ENCODE results near the gene CAPN5. TPM values are rescaled to one million over a fixed set of nuclear protein-coding genes. Genes with fewer than 3 reads are reported as not detected.

Gene CAPN5
- total and polyA plus RNA-seq, 11 donors = 1.1 to 4.5 (median 2.1) TPM

DNA sequence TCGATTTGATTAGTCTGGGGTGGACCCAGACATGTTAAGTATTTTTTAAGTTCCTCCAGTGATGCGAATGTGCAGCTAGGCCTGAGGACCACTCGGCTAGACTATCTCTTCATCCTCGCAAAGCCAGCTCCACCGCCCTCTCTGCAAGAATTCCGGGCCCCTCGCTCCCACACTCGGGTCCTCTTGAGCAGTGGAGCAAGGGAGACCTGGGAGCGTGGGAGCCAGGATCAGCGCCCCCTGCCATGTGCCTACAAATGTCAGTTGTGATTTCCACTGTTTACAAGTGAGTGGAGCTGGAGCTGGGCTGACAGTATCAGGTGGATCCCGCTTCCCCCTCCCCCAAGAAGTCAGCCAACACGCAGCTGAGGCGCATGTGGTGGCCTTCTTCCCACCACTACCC is 25.9 kb upstream of the CAPN5 start:
- 92 to 95% (median 95%) methylated on average over 9 to 13 of the region's 13 CpGs for WGBS, 4 donors
- H3K27ac ChIP-seq = no peak overlapping the region
- H3K27me3 ChIP-seq = peaks cover 16 to 76% (median 44%) of the 10 kb centered on the region in 9 donors
- TF ChIP-seq, protein P1, sequence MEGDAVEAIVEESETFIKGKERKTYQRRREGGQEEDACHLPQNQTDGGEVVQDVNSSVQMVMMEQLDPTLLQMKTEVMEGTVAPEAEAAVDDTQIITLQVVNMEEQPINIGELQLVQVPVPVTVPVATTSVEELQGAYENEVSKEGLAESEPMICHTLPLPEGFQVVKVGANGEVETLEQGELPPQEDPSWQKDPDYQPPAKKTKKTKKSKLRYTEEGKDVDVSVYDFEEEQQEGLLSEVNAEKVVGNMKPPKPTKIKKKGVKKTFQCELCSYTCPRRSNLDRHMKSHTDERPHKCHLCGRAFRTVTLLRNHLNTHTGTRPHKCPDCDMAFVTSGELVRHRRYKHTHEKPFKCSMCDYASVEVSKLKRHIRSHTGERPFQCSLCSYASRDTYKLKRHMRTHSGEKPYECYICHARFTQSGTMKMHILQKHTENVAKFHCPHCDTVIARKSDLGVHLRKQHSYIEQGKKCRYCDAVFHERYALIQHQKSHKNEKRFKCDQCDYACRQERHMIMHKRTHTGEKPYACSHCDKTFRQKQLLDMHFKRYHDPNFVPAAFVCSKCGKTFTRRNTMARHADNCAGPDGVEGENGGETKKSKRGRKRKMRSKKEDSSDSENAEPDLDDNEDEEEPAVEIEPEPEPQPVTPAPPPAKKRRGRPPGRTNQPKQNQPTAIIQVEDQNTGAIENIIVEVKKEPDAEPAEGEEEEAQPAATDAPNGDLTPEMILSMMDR (IDR thresholded peaks at IDR 0.05) = no peak
- TF ChIP-seq POLR2A (IDR thresholded peaks at IDR 0.05) = no peak
- H3K9me3 ChIP-seq = no peaks in the 10 kb centered on the region
- peaks cover 0 to 14% (median 7%) of the 10 kb centered on the region in 12 donors for H3K4me1 ChIP-seq
- H3K4me3 ChIP-seq = no peak overlapping the region
- DNase-seq (no peak), ATAC-seq (no peak)
- intact Hi-C loops (cut with DNase I) = loop anchor here in 4 of 10 donors (10.0 kb wide), 2 partner anchors 116 to 154 kb away; no protein-coding TSS in a partner anchor
- no peaks in the 10 kb centered on the region for H3K36me3 ChIP-seq

DNA sequence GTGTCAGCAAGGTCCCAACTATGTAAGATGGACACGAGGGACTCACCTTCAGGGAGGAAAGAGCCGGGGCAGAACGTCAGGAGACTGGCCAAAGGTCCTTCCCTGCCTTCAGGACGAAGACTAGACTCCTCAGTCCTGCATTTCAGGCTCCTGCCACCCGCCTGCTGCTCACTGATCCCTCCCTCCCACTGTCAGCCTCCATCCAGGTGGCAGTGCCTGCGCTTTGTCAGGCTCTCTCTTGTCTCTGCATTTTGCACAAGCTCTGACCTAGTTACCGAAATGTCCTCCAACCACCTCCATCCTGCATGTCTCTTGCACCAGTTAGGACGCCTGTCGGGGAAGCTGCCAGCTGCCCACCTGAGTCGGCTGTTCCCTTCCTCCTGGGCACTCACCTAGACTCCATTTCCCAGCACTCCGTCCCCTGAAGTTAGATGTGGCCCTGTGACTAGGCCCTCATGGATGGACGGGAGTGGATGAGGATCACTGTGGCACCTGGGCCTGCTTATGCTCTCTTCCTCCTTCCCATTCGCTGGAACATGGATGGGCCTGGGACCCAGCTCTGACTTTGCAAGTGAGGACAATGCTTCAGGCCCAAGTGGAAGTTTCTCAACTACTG is 24.6 kb upstream of the CAPN5 start:
- DNase-seq (no peak), ATAC-seq (no peak)
- Histone ChIP-seq H3K27me3 (peaks cover 18 to 79% (median 46%) of the 10 kb centered on the region in 9 donors), H3K9me3 (no peaks in the 10 kb centered on the region), H3K4me1 (peaks cover 0 to 24% (median 7%) of the 10 kb centered on the region in 12 donors), H3K36me3 (no peaks in the 10 kb centered on the region), H3K4me3 (no peak overlapping the region), H3K27ac (no peak overlapping the region)
- WGBS, 4 donors = 85 to 96% (median 88%) methylated on average over 13 of the region's 13 CpGs
- intact Hi-C loops (cut with DNase I) = loop anchor here in 4 of 10 donors (10.0 kb wide), 2 partner anchors 117 to 153 kb away; no protein-coding TSS in a partner anchor
- no peak for TF ChIP-seq POLR2A (IDR thresholded peaks at IDR 0.05)
- TF ChIP-seq, protein P1 (IDR thresholded peaks at IDR 0.05) = no peak

DNA sequence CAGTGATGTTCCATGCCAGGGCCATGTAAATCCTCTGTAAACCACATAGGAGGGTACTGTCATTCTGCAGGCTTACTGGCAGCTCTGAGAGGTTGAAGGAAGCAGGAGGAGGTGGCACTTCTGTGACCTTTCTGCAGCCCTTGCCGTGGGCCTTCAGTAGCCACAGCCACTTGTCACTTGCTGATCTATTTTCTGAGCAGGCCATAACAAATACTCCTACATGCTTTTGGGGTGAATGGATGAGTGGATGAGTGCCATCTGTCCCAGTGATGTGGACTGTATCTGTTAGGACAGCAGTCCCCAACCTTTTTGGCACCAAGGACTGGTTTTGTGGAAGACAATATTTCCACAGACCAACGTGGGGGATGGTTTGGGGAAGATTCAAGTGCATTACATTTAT is 22.4 kb upstream of the CAPN5 start:
- DNase-seq = no peak
- H3K27me3 ChIP-seq = peaks cover 15 to 64% (median 41%) of the 10 kb centered on the region in 9 donors
- WGBS, 4 donors = 81 to 94% (median 84%) methylated on average over 2 of the region's 2 CpGs
- no peaks in the 10 kb centered on the region for H3K9me3 ChIP-seq
- H3K4me3 ChIP-seq = no peak overlapping the region
- H3K27ac ChIP-seq = no peak overlapping the region
- no peak for ATAC-seq
- no peaks in the 10 kb centered on the region for H3K36me3 ChIP-seq
- intact Hi-C loops (cut with DNase I) = loop anchor here in 4 of 10 donors (10.0 kb wide), 2 partner anchors 120 to 150 kb away; no protein-coding TSS in a partner anchor
- H3K4me1 ChIP-seq = peaks cover 0 to 27% (median 9%) of the 10 kb centered on the region in 12 donors
- no peak for TF ChIP-seq POLR2A (IDR thresholded peaks at IDR 0.05)
- TF ChIP-seq, protein P1 (IDR thresholded peaks at IDR 0.05) = no peak

DNA sequence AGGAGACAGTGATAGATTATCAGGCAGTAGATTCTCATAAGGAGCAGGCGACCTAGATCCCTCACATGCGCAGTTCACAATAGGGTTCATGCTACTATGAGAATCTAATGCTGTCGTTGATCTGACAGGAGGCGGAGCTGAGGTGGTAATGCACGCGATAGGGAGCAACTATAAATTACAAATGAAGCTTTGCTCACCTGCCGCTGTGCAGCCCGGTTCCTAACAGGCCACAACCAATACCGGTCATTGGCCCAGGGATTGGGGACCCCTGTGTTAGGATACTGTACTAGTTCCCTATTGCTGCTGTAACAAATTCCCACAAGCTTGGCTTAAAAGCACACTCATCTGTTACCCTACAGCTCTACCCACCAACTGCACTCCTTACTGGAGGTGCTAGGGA is 21.9 kb upstream of the CAPN5 start:
- Histone ChIP-seq H3K4me1 (peaks cover 0 to 21% (median 7%) of the 10 kb centered on the region in 12 donors), H3K27ac (no peak overlapping the region), H3K27me3 (peaks cover 10 to 59% (median 36%) of the 10 kb centered on the region in 9 donors), H3K9me3 (no peaks in the 10 kb centered on the region), H3K36me3 (no peaks in the 10 kb centered on the region), H3K4me3 (no peak overlapping the region)
- 95 to 97% (median 96%) methylated on average over 9 of the region's 9 CpGs for WGBS, 4 donors
- intact Hi-C loops (cut with DNase I) = loop anchor here in 7 of 10 donors (5.0 to 10.0 kb wide), 3 partner anchors 120 to 150 kb away; no protein-coding TSS in a partner anchor
- DNase-seq = no peak
- no peak for TF ChIP-seq POLR2A (IDR thresholded peaks at IDR 0.05)
- TF ChIP-seq, protein P1 (IDR thresholded peaks at IDR 0.05) = no peak
- ATAC-seq = no peak
